ENCODE results near the gene SEPTIN12. TPM values are rescaled to one million over a fixed set of nuclear protein-coding genes. Genes with fewer than 3 reads are reported as not detected.

Gene SEPTIN12
- total and polyA plus RNA-seq, 4 donors: not detected

GRCh38 chr16:4755687-4756086, 32.5 kb downstream of the SEPTIN12 start:
- no peak for TF ChIP-seq HNF4A (conservative IDR thresholded peaks at IDR 0.05)
- no peak for TF ChIP-seq EGR1 (IDR thresholded peaks at IDR 0.05; ENCODE audit: low read depth in 2 of 2)
- no peak overlapping the region for H3K27ac ChIP-seq (ENCODE audit: low read depth in 1 of 2, low read length in 2 of 2)
- no peak overlapping the region for H3K9ac ChIP-seq (ENCODE audit: low read depth in 1 of 2, low read length in 2 of 2)
- H3K4me3 ChIP-seq (ENCODE audit: low read depth in 1 of 3, low read length in 3 of 3): no peak overlapping the region
- peaks cover 21 to 74% (median 36%) of the 10 kb centered on the region in 4 donors for H3K36me3 ChIP-seq (ENCODE audit: control insufficient read depth in 4 of 4, insufficient read depth in 3 of 4, low read depth in 1 of 4, low read length in 3 of 4)
- no peaks in the 10 kb centered on the region for H3K27me3 ChIP-seq (ENCODE audit: control insufficient read depth in 4 of 4, insufficient read depth in 4 of 4, low read length in 3 of 4)
- DNase-seq (ENCODE audit: low spot score): no peak
- no peaks in the 10 kb centered on the region for H3K4me1 ChIP-seq (ENCODE audit: control insufficient read depth in 4 of 4, insufficient read depth in 4 of 4, low read length in 3 of 4)
- peaks cover 0 to 3% (median 0%) of the 10 kb centered on the region in 4 donors for H3K9me3 ChIP-seq (ENCODE audit: control insufficient read depth in 4 of 4, low read length in 3 of 4)
- 97% methylated on average over 6 of the region's 6 CpGs for WGBS

GRCh38 chr16:4754865-4755264, 33.3 kb downstream of the SEPTIN12 start:
- TF ChIP-seq JUND (IDR thresholded peaks at IDR 0.05) (no peak), SP1 (IDR thresholded peaks at IDR 0.05) (no peak), HNF4G (IDR thresholded peaks at IDR 0.05) (no peak), REST (IDR thresholded peaks at IDR 0.05) (no peak), HNF4A (conservative IDR thresholded peaks at IDR 0.05) (no peak), FOXA2 (IDR thresholded peaks at IDR 0.05) (no peak), NR2F2 (IDR thresholded peaks at IDR 0.05) (no peak), ZBTB33 (IDR thresholded peaks at IDR 0.05) (no peak), RXRA (IDR thresholded peaks at IDR 0.05) (no peak), EGR1 (IDR thresholded peaks at IDR 0.05; ENCODE audit: low read depth in 2 of 2) (no peak), MAX (IDR thresholded peaks at IDR 0.05) (no peak), CTCF (IDR thresholded peaks at IDR 0.05; ENCODE audit: low read depth, low read length, missing input control) (no peak), RAD21 (IDR thresholded peaks at IDR 0.05) (no peak), TAF1 (conservative IDR thresholded peaks at IDR 0.05) (no peak), FOXA1 (IDR thresholded peaks at IDR 0.05) (no peak)
- Histone ChIP-seq H3K9me3 (ENCODE audit: control insufficient read depth in 4 of 4, low read length in 3 of 4) (peaks cover 0 to 3% (median 0%) of the 10 kb centered on the region in 4 donors), H3K36me3 (ENCODE audit: control insufficient read depth in 4 of 4, insufficient read depth in 3 of 4, low read depth in 1 of 4, low read length in 3 of 4) (peaks cover 16 to 69% (median 32%) of the 10 kb centered on the region in 4 donors), H3K9ac (ENCODE audit: low read depth in 1 of 2, low read length in 2 of 2) (no peak overlapping the region), H3K4me1 (ENCODE audit: control insufficient read depth in 4 of 4, insufficient read depth in 4 of 4, low read length in 3 of 4) (no peaks in the 10 kb centered on the region), H3K27ac (ENCODE audit: low read depth in 1 of 2, low read length in 2 of 2) (no peak overlapping the region), H3K27me3 (ENCODE audit: control insufficient read depth in 4 of 4, insufficient read depth in 4 of 4, low read length in 3 of 4) (no peaks in the 10 kb centered on the region), H3K4me3 (ENCODE audit: low read depth in 1 of 3, low read length in 3 of 3) (no peak overlapping the region)
- WGBS: 97% methylated on average over 4 of the region's 4 CpGs
- DNase-seq (ENCODE audit: low spot score): no peak
